A549 (cell line): ENCODE results near the gene OTOS.

ENCODE experiments used
- BHLHE40 ChIP-seq: IDR thresholded peaks from 2 replicates; pipeline ENCODE4 v1.6.1; 2012; ENCODE audit warnings: low read depth, low read length, inconsistent platforms
- CHD2 ChIP-seq: fragments of 150-350 bp; IDR thresholded peaks from 2 replicates; pipeline ENCODE4 v1.6.1; 2014; ENCODE audit warnings: low read length; ENCODE audit not compliant: partially characterized antibody
- FOSL2 ChIP-seq, 2 experiments: fragments of 450-650 bp in 1 of 2; fragments of >200 bp in 1 of 2; sonication (Bioruptor Twin) in 1 of 2; formaldehyde crosslinking; IDR thresholded peaks; 2 replicates each; pipeline versions ENCODE4 v1.5.0 to v1.6.1; 2016 to 2020; ENCODE audit warnings: mild to moderate bottlenecking in 1 of 2, moderate library complexity in 1 of 2
- HDAC2 ChIP-seq: fragments of 200-600 bp; sonication (generic); IDR thresholded peaks from 2 replicates; pipeline ENCODE4 v1.6.1; 2016
- MAZ ChIP-seq: fragments of 150-350 bp; IDR thresholded peaks from 2 replicates; pipeline ENCODE4 v1.6.1; 2014; ENCODE audit warnings: antibody characterized with exemption, low read depth, low read length, borderline replicate concordance
- POLR2A ChIP-seq: IDR thresholded peaks from 2 replicates; pipeline ENCODE4 v1.6.1; 2012; ENCODE audit warnings: mild to moderate bottlenecking, low read length
- RAD21 ChIP-seq, 2 experiments: fragments of >200 bp in 1 of 2; sonication (Bioruptor Twin) in 1 of 2; formaldehyde crosslinking in 1 of 2; IDR thresholded peaks in 1 of 2; conservative IDR thresholded peaks in 1 of 2; 2 replicates in 1 of 2; 3 replicates in 1 of 2; pipeline ENCODE4 v1.6.1; 2012 to 2018; ENCODE audit warnings: inconsistent platforms in 1 of 2
- TF ChIP-seq, protein P1 (sequence below): fragments of >200 bp; sonication (Bioruptor Twin); formaldehyde crosslinking; IDR thresholded peaks from 3 replicates; pipeline ENCODE4 v1.5.1; 2016
- TF ChIP-seq, protein P2 (sequence below): fragments of 200-600 bp; sonication (generic); IDR thresholded peaks from 2 replicates; pipeline ENCODE4 v1.6.1; 2016; ENCODE audit warnings: antibody characterized with exemption, mild to moderate bottlenecking, moderate library complexity
- TF ChIP-seq, protein P3 (sequence below): fragments of 250-450 bp; sonication (Bioruptor Pico); IDR thresholded peaks from 2 replicates; pipeline ENCODE4 v1.5.0; 2021; ENCODE audit warnings: mild to moderate bottlenecking, moderate library complexity, borderline replicate concordance
- TF ChIP-seq, protein P4 (sequence below): fragments of 450-650 bp; IDR thresholded peaks from 2 replicates; pipeline ENCODE4 v1.6.1; 2014; ENCODE audit warnings: antibody characterized with exemption

DNA sequence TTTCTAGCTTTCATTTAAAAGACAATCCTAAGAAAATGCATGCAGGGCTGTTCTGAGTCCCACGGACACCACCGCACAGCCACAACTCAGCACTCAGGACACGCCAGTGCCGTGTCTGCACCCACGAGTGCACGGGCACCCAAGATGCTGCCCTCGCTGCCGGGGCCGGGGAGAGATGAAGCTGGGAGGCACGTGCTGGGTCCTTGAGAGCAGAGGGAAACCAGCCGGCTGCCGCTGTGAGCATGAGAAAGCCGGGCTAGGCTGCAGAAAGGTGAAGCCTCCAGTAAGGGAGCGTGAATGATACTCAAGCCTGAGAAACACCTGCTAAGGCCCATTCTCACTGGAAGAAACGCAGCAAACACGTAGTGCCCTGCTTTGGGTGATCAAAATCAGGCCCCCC, 9.2 kb downstream of the OTOS start:
- TF ChIP-seq, protein P1, sequence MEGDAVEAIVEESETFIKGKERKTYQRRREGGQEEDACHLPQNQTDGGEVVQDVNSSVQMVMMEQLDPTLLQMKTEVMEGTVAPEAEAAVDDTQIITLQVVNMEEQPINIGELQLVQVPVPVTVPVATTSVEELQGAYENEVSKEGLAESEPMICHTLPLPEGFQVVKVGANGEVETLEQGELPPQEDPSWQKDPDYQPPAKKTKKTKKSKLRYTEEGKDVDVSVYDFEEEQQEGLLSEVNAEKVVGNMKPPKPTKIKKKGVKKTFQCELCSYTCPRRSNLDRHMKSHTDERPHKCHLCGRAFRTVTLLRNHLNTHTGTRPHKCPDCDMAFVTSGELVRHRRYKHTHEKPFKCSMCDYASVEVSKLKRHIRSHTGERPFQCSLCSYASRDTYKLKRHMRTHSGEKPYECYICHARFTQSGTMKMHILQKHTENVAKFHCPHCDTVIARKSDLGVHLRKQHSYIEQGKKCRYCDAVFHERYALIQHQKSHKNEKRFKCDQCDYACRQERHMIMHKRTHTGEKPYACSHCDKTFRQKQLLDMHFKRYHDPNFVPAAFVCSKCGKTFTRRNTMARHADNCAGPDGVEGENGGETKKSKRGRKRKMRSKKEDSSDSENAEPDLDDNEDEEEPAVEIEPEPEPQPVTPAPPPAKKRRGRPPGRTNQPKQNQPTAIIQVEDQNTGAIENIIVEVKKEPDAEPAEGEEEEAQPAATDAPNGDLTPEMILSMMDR = no peak
- TF ChIP-seq POLR2A (no peak), BHLHE40 (no peak), HDAC2 (no peak), CHD2 (no peak), MAZ (no peak), FOSL2 (IDR thresholded peaks at IDR 0.05) (no peak), FOSL2 (CRISPR knock-in tag; IDR thresholded peaks at IDR 0.05) (no peak), RAD21 (conservative IDR thresholded peaks at IDR 0.05 in 1 of 2, IDR thresholded peaks at IDR 0.05 in 1 of 2) (no peak)
- TF ChIP-seq, protein P2, sequence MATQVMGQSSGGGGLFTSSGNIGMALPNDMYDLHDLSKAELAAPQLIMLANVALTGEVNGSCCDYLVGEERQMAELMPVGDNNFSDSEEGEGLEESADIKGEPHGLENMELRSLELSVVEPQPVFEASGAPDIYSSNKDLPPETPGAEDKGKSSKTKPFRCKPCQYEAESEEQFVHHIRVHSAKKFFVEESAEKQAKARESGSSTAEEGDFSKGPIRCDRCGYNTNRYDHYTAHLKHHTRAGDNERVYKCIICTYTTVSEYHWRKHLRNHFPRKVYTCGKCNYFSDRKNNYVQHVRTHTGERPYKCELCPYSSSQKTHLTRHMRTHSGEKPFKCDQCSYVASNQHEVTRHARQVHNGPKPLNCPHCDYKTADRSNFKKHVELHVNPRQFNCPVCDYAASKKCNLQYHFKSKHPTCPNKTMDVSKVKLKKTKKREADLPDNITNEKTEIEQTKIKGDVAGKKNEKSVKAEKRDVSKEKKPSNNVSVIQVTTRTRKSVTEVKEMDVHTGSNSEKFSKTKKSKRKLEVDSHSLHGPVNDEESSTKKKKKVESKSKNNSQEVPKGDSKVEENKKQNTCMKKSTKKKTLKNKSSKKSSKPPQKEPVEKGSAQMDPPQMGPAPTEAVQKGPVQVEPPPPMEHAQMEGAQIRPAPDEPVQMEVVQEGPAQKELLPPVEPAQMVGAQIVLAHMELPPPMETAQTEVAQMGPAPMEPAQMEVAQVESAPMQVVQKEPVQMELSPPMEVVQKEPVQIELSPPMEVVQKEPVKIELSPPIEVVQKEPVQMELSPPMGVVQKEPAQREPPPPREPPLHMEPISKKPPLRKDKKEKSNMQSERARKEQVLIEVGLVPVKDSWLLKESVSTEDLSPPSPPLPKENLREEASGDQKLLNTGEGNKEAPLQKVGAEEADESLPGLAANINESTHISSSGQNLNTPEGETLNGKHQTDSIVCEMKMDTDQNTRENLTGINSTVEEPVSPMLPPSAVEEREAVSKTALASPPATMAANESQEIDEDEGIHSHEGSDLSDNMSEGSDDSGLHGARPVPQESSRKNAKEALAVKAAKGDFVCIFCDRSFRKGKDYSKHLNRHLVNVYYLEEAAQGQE = no peak
- TF ChIP-seq, protein P3, sequence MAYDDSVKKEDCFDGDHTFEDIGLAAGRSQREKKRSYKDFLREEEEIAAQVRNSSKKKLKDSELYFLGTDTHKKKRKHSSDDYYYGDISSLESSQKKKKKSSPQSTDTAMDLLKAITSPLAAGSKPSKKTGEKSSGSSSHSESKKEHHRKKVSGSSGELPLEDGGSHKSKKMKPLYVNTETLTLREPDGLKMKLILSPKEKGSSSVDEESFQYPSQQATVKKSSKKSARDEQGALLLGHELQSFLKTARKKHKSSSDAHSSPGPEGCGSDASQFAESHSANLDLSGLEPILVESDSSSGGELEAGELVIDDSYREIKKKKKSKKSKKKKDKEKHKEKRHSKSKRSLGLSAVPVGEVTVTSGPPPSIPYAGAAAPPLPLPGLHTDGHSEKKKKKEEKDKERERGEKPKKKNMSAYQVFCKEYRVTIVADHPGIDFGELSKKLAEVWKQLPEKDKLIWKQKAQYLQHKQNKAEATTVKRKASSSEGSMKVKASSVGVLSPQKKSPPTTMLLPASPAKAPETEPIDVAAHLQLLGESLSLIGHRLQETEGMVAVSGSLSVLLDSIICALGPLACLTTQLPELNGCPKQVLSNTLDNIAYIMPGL (CRISPR knock-in tag) = no peak
- TF ChIP-seq, protein P4, sequence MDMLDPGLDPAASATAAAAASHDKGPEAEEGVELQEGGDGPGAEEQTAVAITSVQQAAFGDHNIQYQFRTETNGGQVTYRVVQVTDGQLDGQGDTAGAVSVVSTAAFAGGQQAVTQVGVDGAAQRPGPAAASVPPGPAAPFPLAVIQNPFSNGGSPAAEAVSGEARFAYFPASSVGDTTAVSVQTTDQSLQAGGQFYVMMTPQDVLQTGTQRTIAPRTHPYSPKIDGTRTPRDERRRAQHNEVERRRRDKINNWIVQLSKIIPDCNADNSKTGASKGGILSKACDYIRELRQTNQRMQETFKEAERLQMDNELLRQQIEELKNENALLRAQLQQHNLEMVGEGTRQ = no peak
